NCI-H345 treated with DMSO at 0.1 percent for 48 hours (cell line): ENCODE results near the gene NFIA.
A peak's percentile ranks its signal among the peaks of the same experiment; 100 is the strongest.
"Not testable (repeated sequence)": the region's sequence is repeated elsewhere in the genome, so short reads cannot be mapped to it uniquely, and the experiment has no call there.

Experiments
- DNase-seq: peaks from one replicate; lab custom pipeline; 2025; ENCODE audit not compliant: unreplicated experiment; lab: John Stamatoyannopoulos, UW

The NFIA gene

GRCh38 chr1:61124696-61125095, 42.3 kb downstream of the NFIA start:
- no peak for DNase-seq

GRCh38 chr1:61125263-61125662, 42.9 kb downstream of the NFIA start:
- DNase-seq, result no peak

GRCh38 chr1:61125895-61126294, 43.5 kb downstream of the NFIA start:
- no peak for DNase-seq

- DNase-seq, result not testable (repeated sequence)
Observed at GRCh38 chr1:61126843-61127242, 44.5 kb downstream of the NFIA start.

GRCh38 chr1:61130338-61131000, 48.1 kb downstream of the NFIA start:
- no peak for DNase-seq

- DNase-seq, result no peak
Observed at GRCh38 chr1:61131248-61131647, 48.9 kb downstream of the NFIA start.

- no peak for DNase-seq
Observed at GRCh38 chr1:61131716-61132115, 49.4 kb downstream of the NFIA start.

- DNase-seq, result no peak
Observed at GRCh38 chr1:61132176-61132638, 49.8 kb downstream of the NFIA start.

GRCh38 chr1:61132645-61133334, 50.4 kb downstream of the NFIA start:
- no peak for DNase-seq

- DNase-seq, result no peak
Observed at GRCh38 chr1:61133335-61134019, 51.1 kb downstream of the NFIA start.

GRCh38 chr1:61135291-61135690, 52.9 kb downstream of the NFIA start:
- DNase-seq, result no peak

- DNase-seq, result no peak
Observed at GRCh38 chr1:61138305-61138704, 55.9 kb downstream of the NFIA start.

GRCh38 chr1:61138921-61139774, 56.8 kb downstream of the NFIA start:
- no peak for DNase-seq

GRCh38 chr1:61139775-61140549, 57.6 kb downstream of the NFIA start:
- no peak for DNase-seq

- no peak for DNase-seq
Observed at GRCh38 chr1:61140778-61141177, 58.4 kb downstream of the NFIA start.

GRCh38 chr1:61141288-61142042, 59.1 kb downstream of the NFIA start:
- DNase-seq, result no peak

GRCh38 chr1:61142043-61142440, 59.7 kb downstream of the NFIA start:
- no peak for DNase-seq

GRCh38 chr1:61142726-61143500, 60.6 kb downstream of the NFIA start:
- peak; percentile 5 for DNase-seq
